ENCODE results near the gene SMCR8.

SMCR8 gene

DNA sequence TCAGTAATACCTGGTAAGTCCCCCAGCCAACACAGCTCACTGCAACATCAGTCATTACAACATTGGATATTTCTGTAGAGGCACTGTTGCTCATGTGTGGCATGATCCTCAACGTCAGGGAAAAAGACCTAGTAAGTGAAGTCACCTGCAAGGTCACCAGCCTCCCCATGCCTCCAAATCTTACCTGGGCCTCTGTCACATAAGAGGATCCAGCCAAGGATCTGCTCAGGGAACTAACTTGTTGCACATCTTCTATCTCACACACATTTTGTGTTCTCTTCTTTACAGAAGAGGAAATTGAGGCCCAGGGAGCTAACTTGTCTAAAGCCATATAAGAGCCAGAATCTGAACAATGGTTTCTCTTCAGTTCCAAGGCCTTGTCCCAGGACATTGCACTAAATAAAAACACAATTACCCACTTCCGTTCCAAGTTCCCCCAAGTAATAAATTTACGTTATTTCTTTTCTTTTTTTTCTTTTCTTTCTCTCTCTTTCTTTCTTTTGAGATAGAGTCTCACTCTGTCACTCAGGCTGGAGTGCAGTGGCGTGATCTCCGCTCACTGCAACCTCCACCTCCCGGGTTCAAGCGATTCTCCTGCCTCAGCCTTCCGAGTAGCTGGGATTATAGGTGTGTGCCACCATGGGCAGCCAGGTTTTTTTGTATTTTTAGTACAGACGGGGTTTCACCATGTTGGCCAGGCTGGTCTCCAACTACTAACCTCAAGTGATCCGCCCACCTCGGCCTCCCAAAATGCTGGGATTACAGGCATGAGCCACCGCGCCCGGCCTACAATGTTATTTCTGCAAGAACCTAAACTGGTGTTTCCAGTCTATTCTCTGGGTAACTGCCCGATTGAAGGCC is 47.0 kb downstream of the SMCR8 start:
- Histone ChIP-seq H4K20me1 (ENCODE audit: insufficient read depth, low read length) (no peaks in the 10 kb centered on the region), H3K79me2 (ENCODE audit: insufficient read depth, low read length) (peaks cover 16% of the 10 kb centered on the region), H3K27me3 (ENCODE audit: insufficient read depth, low read length) (no peaks in the 10 kb centered on the region), H3K4me2 (ENCODE audit: low read length) (peak overlapping the region; percentile 97), H3K27ac (ENCODE audit: low read depth, low read length, poor library complexity, severe bottlenecking) (peak overlapping the region; percentile 31), H3K4me1 (ENCODE audit: insufficient read depth, low read length, severe bottlenecking) (peaks cover 11% of the 10 kb centered on the region), H3K9me2 (ENCODE audit: low read depth, low read length) (no peaks in the 10 kb centered on the region), H3K9ac (ENCODE audit: low read length) (peak overlapping the region; percentile 80), H3K36me3 (ENCODE audit: insufficient read depth, low read length) (peaks cover 26% of the 10 kb centered on the region; the same call in 1 of the 2 replicates), H3K9me3 (ENCODE audit: low read length) (no peaks in the 10 kb centered on the region), H2AFZ (ENCODE audit: low read length) (no peak overlapping the region), H3F3A (ENCODE audit: insufficient read depth, low read length) (no peaks in the 10 kb centered on the region), H3K4me3 (ENCODE audit: low read depth, low read length, poor library complexity, severe bottlenecking) (peak overlapping the region; percentile 71)
- no peak for TF ChIP-seq EZH2 (IDR thresholded peaks at IDR 0.05; ENCODE audit: borderline replicate concordance, low read length)
- TF ChIP-seq, protein P1, sequence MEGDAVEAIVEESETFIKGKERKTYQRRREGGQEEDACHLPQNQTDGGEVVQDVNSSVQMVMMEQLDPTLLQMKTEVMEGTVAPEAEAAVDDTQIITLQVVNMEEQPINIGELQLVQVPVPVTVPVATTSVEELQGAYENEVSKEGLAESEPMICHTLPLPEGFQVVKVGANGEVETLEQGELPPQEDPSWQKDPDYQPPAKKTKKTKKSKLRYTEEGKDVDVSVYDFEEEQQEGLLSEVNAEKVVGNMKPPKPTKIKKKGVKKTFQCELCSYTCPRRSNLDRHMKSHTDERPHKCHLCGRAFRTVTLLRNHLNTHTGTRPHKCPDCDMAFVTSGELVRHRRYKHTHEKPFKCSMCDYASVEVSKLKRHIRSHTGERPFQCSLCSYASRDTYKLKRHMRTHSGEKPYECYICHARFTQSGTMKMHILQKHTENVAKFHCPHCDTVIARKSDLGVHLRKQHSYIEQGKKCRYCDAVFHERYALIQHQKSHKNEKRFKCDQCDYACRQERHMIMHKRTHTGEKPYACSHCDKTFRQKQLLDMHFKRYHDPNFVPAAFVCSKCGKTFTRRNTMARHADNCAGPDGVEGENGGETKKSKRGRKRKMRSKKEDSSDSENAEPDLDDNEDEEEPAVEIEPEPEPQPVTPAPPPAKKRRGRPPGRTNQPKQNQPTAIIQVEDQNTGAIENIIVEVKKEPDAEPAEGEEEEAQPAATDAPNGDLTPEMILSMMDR (IDR thresholded peaks at IDR 0.05; ENCODE audit: low read length): no peak

DNA sequence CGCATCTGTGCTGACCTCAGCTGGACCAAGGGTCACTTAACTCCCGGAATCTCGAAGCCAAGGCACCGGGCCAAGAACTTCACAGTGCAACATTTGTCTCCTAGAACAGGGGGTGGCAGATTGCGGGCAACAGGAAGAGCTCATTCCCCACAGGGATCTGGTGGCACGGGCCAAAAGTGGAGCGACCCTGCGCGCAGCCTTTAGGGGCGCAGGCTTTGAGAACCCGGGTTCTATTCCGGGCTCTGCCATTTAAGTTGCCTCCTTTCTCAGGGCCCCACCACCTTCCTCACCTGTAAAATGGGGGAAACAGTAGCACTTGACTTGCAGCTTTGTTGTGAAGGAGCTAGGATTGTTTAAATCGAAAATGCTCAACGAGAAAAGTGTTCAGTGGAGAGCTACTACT is 47.6 kb downstream of the SMCR8 start:
- Histone ChIP-seq H3F3A (ENCODE audit: insufficient read depth, low read length) (no peaks in the 10 kb centered on the region), H2AFZ (ENCODE audit: low read length) (no peak overlapping the region), H3K79me2 (ENCODE audit: insufficient read depth, low read length) (peaks cover 16% of the 10 kb centered on the region), H3K4me2 (ENCODE audit: low read length) (peak overlapping the region; percentile 97), H3K9me2 (ENCODE audit: low read depth, low read length) (no peaks in the 10 kb centered on the region), H3K9ac (ENCODE audit: low read length) (peak overlapping the region; percentile 80), H3K36me3 (ENCODE audit: insufficient read depth, low read length) (peaks cover 20% of the 10 kb centered on the region; the same call in 1 of the 2 replicates), H4K20me1 (ENCODE audit: insufficient read depth, low read length) (no peaks in the 10 kb centered on the region), H3K9me3 (ENCODE audit: low read length) (no peaks in the 10 kb centered on the region), H3K4me3 (ENCODE audit: low read depth, low read length, poor library complexity, severe bottlenecking) (peak overlapping the region; percentile 71), H3K27ac (ENCODE audit: low read depth, low read length, poor library complexity, severe bottlenecking) (peak overlapping the region; percentile 31), H3K27me3 (ENCODE audit: insufficient read depth, low read length) (no peaks in the 10 kb centered on the region), H3K4me1 (ENCODE audit: insufficient read depth, low read length, severe bottlenecking) (peaks cover 11% of the 10 kb centered on the region)
- TF ChIP-seq, protein P1 (IDR thresholded peaks at IDR 0.05; ENCODE audit: low read length): no peak
- no peak for TF ChIP-seq EZH2 (IDR thresholded peaks at IDR 0.05; ENCODE audit: borderline replicate concordance, low read length)

DNA sequence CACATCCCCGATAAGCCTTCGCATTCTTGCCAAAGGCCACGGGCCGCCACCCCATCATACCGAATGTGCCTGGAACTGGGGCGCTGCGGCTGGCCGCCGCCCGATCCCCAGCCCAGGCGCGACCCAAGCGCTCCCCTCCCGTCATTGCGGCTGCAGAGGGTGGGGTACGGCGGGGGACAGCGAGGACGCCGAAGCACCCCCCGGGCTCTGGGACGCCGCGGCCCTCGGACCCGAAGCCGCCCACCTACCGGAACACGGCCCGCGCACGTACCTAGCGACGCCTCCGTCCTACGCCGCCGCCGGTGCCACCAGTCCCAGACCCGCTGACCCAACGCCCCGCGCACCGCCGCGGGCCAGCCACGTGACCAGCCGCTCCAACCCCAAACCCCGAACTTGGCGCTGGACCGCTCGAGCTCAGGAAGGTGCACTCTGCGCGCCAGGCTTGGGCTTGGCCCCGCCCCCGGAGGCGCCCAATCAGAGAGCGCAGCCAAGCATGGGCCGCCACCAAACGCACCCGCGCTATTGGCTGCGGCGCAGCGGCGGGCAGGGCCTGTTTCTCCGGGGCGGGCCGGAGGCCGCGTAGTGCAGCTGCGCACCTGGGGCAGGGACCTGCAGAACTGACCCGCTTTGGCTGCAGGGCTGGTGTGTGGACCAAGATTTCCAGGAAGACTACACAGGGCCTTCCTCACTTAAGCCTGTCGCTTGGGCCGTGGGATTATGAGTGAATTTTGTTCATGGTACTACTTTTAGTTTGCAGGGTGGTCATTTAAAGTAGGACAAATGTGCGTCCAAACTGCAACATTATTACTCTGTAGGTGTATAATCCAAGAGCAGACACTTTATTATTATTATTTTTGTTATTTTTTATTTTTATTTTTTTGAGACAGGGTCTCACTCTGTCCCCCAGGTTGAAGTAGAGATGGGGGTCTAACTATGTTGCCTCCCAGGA is 48.3 kb downstream of the SMCR8 start, which contains the start of gene SHMT1:
Gene SHMT1 (minus strand): TSS at position 450 of the 949 bp plus-strand sequence. CDS start 7,569 bp downstream, outside the sequence.
- Histone ChIP-seq H3K36me3 (ENCODE audit: insufficient read depth, low read length) (peaks cover 15% of the 10 kb centered on the region; the same call in 1 of the 2 replicates), H2AFZ (ENCODE audit: low read length) (no peak within 1 kb of the TSS)

More for the DNA sequence above, 48.3 kb downstream of the SMCR8 start, which contains the start of gene SHMT1:
- TF ChIP-seq, protein P1 (IDR thresholded peaks at IDR 0.05; ENCODE audit: low read length): no peak
- TF ChIP-seq EZH2 (IDR thresholded peaks at IDR 0.05; ENCODE audit: borderline replicate concordance, low read length): no peak
- Histone ChIP-seq H3K9ac (ENCODE audit: low read length) (peak within 1 kb of the TSS; percentile 80), H3K4me3 (ENCODE audit: low read depth, low read length, poor library complexity, severe bottlenecking) (peak within 1 kb of the TSS; percentile 71), H3K79me2 (ENCODE audit: insufficient read depth, low read length) (peaks cover 16% of the 10 kb centered on the region), H3K9me3 (ENCODE audit: low read length) (no peaks in the 10 kb centered on the region), H3K9me2 (ENCODE audit: low read depth, low read length) (no peaks in the 10 kb centered on the region), H4K20me1 (ENCODE audit: insufficient read depth, low read length) (no peaks in the 10 kb centered on the region), H3K27ac (ENCODE audit: low read depth, low read length, poor library complexity, severe bottlenecking) (peak within 1 kb of the TSS; percentile 31), H3K27me3 (ENCODE audit: insufficient read depth, low read length) (no peaks in the 10 kb centered on the region), H3K4me1 (ENCODE audit: insufficient read depth, low read length, severe bottlenecking) (peaks cover 11% of the 10 kb centered on the region), H3K4me2 (ENCODE audit: low read length) (peak within 1 kb of the TSS; percentile 97), H3F3A (ENCODE audit: insufficient read depth, low read length) (no peaks in the 10 kb centered on the region)
